ENCODE results near the gene DENND2C. TPM values are rescaled to one million over a fixed set of nuclear protein-coding genes. Genes with fewer than 3 reads are reported as not detected.

Gene DENND2C
- total and polyA plus RNA-seq, 7 experiments from 2014 or later = 0.27 to 1.6 (median 0.89) TPM

DNA sequence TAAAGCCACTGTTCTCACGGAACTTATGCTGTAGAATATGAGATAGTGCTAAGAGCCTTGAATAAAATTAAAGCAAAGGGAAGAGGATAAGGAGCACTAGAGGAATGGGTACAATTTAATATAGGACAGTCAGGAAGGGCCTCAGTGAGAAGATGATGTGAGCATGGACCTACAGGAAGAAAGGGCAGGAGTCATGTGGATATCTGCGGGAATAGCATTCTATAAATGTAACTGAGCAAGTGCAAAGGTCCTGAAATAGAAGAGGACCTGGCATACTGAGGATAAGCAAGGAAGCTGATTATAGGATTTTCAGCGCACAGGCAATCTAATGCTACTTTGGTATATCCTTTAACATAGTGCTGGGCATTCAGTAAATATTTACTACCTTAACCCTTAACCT, 75.8 kb downstream of the DENND2C start:
- CTCF ChIA-PET = no interaction called here
- DNase-seq (no peak), ATAC-seq (no peak)
- no peak overlapping the region for H3K27ac Mint-ChIP-seq
- Histone ChIP-seq H3K36me3 (ENCODE audit: control insufficient read depth in 2 of 3, insufficient read depth in 3 of 3, low read length in 3 of 3) (no peaks in the 10 kb centered on the region), H3K9me3 (ENCODE audit: control insufficient read depth in 2 of 3, low read length in 3 of 3) (no peaks in the 10 kb centered on the region), H3K27me3 (ENCODE audit: control insufficient read depth in 2 of 2, insufficient read depth in 2 of 2, low read length in 2 of 2) (no peaks in the 10 kb centered on the region), H3K4me3 (ENCODE audit: low read length) (no peak overlapping the region), H3K27ac (ENCODE audit: low read depth, low read length) (no peak overlapping the region), H3K4me1 (ENCODE audit: control insufficient read depth in 2 of 2, insufficient read depth in 2 of 2, low read length in 2 of 2) (no peaks in the 10 kb centered on the region)
- H3K9me3 Mint-ChIP-seq = peaks cover 0 to 3% (median 0%) of the 10 kb centered on the region in 11 donors
- no peak overlapping the region for H3K4me3 Mint-ChIP-seq
- no peaks in the 10 kb centered on the region for H3K4me1 Mint-ChIP-seq
- intact Hi-C loops (cut with micrococcal nuclease) = no loop called here
- POLR2A ChIA-PET = no interaction called here
- H3K27me3 Mint-ChIP-seq = peaks cover 0 to 20% (median 14%) of the 10 kb centered on the region in 5 donors
- H3K36me3 Mint-ChIP-seq = peaks cover 0 to 40% (median 22%) of the 10 kb centered on the region in 5 donors

DNA sequence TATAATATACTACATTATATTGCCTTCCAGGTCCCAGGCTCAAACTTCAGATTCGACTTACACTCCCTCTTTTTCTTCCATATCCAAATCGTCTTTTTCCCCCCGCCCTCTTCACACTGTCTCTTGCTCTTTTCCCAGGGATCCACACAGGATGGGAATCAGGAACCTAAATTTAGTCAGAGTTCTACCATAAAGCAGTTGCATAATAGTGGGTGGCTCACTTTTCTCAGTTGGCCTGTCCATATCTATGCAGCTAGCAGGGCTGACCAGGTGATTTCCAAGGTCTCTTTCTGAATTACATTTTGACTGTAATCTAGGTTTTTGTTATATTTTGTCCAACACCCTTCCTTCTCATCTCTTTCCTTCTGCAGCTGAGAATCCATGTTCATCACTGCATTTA, 80.7 kb downstream of the DENND2C start:
- ChIA-PET CTCF (no interaction called here), POLR2A (no interaction called here)
- Histone ChIP-seq H3K9me3 (ENCODE audit: control insufficient read depth in 2 of 3, low read length in 3 of 3) (no peaks in the 10 kb centered on the region), H3K27ac (ENCODE audit: low read depth, low read length) (no peak overlapping the region), H3K4me1 (ENCODE audit: control insufficient read depth in 2 of 2, insufficient read depth in 2 of 2, low read length in 2 of 2) (no peaks in the 10 kb centered on the region), H3K27me3 (ENCODE audit: control insufficient read depth in 2 of 2, insufficient read depth in 2 of 2, low read length in 2 of 2) (peaks cover 0 to 3% of the 10 kb centered on the region in 2 donors), H3K36me3 (ENCODE audit: control insufficient read depth in 2 of 3, insufficient read depth in 3 of 3, low read length in 3 of 3) (no peaks in the 10 kb centered on the region), H3K4me3 (ENCODE audit: low read length) (no peak overlapping the region)
- ATAC-seq = no peak
- Mint-ChIP-seq H3K4me3 (no peak overlapping the region), H3K36me3 (peaks cover 0 to 21% (median 9%) of the 10 kb centered on the region in 5 donors), H3K27ac (no peak overlapping the region), H3K9me3 (no peaks in the 10 kb centered on the region), H3K4me1 (no peaks in the 10 kb centered on the region), H3K27me3 (peaks cover 0 to 23% (median 12%) of the 10 kb centered on the region in 5 donors)
- intact Hi-C loops (cut with micrococcal nuclease) = no loop called here
- no peak for DNase-seq

DNA sequence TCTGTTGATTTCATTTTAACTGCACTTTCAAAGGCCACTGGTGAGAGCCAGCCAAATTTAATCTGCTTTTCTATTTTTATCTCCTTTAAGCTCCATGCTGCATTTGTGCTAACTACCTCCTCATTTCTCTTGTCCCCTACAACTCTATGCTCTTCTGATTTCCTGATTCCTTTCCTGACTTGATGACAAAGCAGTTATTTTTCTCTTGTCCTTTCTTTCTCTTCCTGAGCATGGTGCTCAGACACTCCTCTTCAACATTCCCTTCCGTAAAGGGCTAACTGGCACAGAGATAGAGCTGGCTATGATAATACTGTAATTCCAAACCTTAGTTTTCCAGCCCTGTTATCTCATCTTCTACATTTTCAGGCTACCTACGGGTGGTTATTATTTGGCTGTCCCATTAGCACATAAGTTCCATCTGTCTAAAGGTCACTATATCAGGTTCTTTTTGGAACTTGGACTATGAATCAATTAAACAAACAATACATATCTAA, 81.6 kb downstream of the DENND2C start:
- Histone ChIP-seq H3K4me3 (ENCODE audit: low read length) (no peak overlapping the region), H3K27ac (ENCODE audit: low read depth, low read length) (no peak overlapping the region), H3K36me3 (ENCODE audit: control insufficient read depth in 2 of 3, insufficient read depth in 3 of 3, low read length in 3 of 3) (no peaks in the 10 kb centered on the region), H3K4me1 (ENCODE audit: control insufficient read depth in 2 of 2, insufficient read depth in 2 of 2, low read length in 2 of 2) (no peaks in the 10 kb centered on the region), H3K27me3 (ENCODE audit: control insufficient read depth in 2 of 2, insufficient read depth in 2 of 2, low read length in 2 of 2) (peaks cover 0 to 3% of the 10 kb centered on the region in 2 donors), H3K9me3 (ENCODE audit: control insufficient read depth in 2 of 3, low read length in 3 of 3) (no peaks in the 10 kb centered on the region)
- Mint-ChIP-seq H3K4me1 (no peaks in the 10 kb centered on the region), H3K27ac (no peak overlapping the region), H3K36me3 (peaks cover 0 to 15% (median 6%) of the 10 kb centered on the region in 5 donors), H3K9me3 (no peaks in the 10 kb centered on the region), H3K27me3 (peaks cover 0 to 21% (median 17%) of the 10 kb centered on the region in 5 donors), H3K4me3 (no peak overlapping the region)
- intact Hi-C loops (cut with micrococcal nuclease) = no loop called here
- DNase-seq (no peak), ATAC-seq (no peak)
- ChIA-PET CTCF (no interaction called here), POLR2A (no interaction called here)

DNA sequence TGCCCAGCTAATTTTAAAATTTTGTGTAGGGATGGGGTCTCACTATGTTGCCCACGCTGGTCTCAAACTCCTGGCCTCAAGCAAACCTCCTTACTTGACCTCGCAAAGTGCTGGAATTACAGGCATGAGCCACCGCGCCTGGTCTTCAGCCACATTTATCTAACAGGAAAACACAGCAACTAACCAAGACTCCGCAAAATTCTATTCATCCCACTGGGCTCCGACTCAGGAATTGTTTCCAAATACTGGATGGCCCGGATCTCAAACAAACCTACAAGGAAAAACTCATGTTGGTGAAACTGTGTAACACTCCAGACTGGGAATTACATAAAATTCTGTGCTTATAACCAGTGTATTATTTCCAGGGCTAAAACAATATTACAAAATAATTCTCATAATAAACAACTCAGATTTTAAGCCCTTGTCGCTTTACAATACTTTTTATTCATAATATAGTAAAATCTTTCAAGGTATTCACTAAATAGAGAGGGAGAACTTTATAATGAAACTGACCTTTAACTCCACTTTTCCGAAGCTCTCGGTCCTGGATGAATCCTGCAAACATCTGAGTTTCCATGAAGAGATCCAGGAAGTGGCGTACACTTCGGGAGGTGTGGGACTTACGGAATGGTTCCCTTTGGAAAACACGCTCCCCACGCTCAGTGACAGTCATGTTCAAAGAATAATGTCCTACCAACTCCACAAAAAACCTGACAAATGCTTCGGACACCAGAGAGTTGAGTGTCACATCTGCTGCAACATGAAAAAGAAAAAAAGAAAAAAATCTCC, 82.5 kb downstream of the DENND2C start:
- CTCF ChIA-PET = no interaction called here
- peaks cover 0 to 4% (median 3%) of the 10 kb centered on the region in 7 donors for H3K4me1 Mint-ChIP-seq

DNA sequence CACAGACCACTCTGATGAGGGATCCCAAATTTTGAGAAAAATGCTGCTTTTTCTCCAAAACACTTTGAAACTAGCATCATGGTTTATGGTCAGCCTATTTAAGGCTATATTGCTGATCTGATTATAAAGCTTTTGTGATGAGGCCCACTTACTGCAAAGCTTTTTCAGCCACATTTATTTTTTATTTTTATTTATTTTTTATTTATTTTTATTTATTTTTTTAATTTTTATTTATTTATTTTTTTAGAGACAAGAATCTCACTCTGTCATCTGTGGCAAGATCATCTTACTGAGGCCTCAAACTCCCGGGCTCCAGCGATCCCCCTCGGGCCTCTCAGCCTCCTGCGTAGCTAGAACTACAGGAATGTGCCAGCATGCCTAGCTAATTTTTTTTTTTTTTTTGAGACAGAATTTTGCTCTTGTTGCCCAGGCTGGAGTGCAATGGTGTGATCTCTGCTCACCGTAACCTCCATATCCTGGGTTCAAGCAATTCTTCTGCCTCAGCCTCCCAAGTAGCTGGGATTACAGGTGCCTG, 83.3 kb downstream of the DENND2C start:
- intact Hi-C loops (cut with micrococcal nuclease) = no loop called here
- ChIA-PET CTCF (no interaction called here), POLR2A (interaction anchor here (0.8 kb wide), 1 partner anchor 8 kb away, joined by 3 read pairs; no protein-coding TSS in a partner anchor)
- H3K4me1 ChIP-seq (ENCODE audit: control insufficient read depth in 2 of 2, insufficient read depth in 2 of 2, low read length in 2 of 2) = peaks cover 0 to 6% of the 10 kb centered on the region in 2 donors
- H3K9me3 ChIP-seq (ENCODE audit: control insufficient read depth in 2 of 3, low read length in 3 of 3) = no peaks in the 10 kb centered on the region
- Mint-ChIP-seq H3K4me3 (no peak overlapping the region), H3K27ac (no peak overlapping the region), H3K27me3 (peaks cover 0 to 20% (median 9%) of the 10 kb centered on the region in 5 donors), H3K9me3 (peaks cover 0 to 7% (median 2%) of the 10 kb centered on the region in 11 donors), H3K36me3 (peaks cover 0 to 9% (median 4%) of the 10 kb centered on the region in 5 donors), H3K4me1 (peaks cover 0 to 12% (median 9%) of the 10 kb centered on the region in 7 donors)
- H3K27ac ChIP-seq (ENCODE audit: low read depth, low read length) = no peak overlapping the region
- H3K4me3 ChIP-seq (ENCODE audit: low read length) = no peak overlapping the region
- ATAC-seq (no peak), DNase-seq (no peak)
- H3K27me3 ChIP-seq (ENCODE audit: control insufficient read depth in 2 of 2, insufficient read depth in 2 of 2, low read length in 2 of 2) = peaks cover 0 to 3% of the 10 kb centered on the region in 2 donors
- H3K36me3 ChIP-seq (ENCODE audit: control insufficient read depth in 2 of 3, insufficient read depth in 3 of 3, low read length in 3 of 3) = no peaks in the 10 kb centered on the region

More for the DNA sequence above, 82.5 kb downstream of the DENND2C start:
- Mint-ChIP-seq H3K4me3 (no peak overlapping the region), H3K36me3 (peaks cover 0 to 7% (median 4%) of the 10 kb centered on the region in 5 donors), H3K27me3 (peaks cover 0 to 18% (median 9%) of the 10 kb centered on the region in 5 donors), H3K27ac (no peak overlapping the region), H3K9me3 (peaks cover 0 to 4% (median 0%) of the 10 kb centered on the region in 11 donors)
- Histone ChIP-seq H3K27me3 (ENCODE audit: control insufficient read depth in 2 of 2, insufficient read depth in 2 of 2, low read length in 2 of 2) (peaks cover 0 to 3% of the 10 kb centered on the region in 2 donors), H3K4me1 (ENCODE audit: control insufficient read depth in 2 of 2, insufficient read depth in 2 of 2, low read length in 2 of 2) (no peaks in the 10 kb centered on the region), H3K27ac (ENCODE audit: low read depth, low read length) (no peak overlapping the region), H3K4me3 (ENCODE audit: low read length) (no peak overlapping the region), H3K9me3 (ENCODE audit: control insufficient read depth in 2 of 3, low read length in 3 of 3) (no peaks in the 10 kb centered on the region), H3K36me3 (ENCODE audit: control insufficient read depth in 2 of 3, insufficient read depth in 3 of 3, low read length in 3 of 3) (no peaks in the 10 kb centered on the region)
- POLR2A ChIA-PET = interaction anchor here (0.8 kb wide), 1 partner anchor 9 kb away, joined by 3 read pairs; no protein-coding TSS in a partner anchor
- DNase-seq (no peak), ATAC-seq (no peak)
- intact Hi-C loops (cut with micrococcal nuclease) = no loop called here

DNA sequence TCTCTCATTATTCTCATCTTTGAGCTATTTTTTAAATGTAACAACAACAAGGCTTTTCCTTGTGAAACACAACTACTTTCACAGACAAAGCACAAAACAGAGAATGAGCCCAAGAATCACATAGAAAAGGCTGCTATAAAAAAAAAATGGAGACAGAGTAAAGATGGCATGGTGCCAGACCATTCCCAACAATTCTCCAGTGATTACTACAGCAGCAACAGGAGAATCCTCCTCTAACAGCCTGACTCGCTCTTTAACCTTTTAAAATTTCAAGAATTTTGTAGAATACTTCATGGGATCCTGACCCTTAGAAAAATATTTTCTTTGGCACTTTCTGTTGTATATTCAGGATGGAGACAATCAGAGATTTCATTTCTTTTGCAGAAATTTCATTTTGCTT, 84.6 kb downstream of the DENND2C start:
- ChIA-PET POLR2A (interaction anchor here (0.6 to 0.9 kb wide), 2 partner anchors 74 to 125 kb away, joined by 3 read pairs; no protein-coding TSS in a partner anchor), CTCF (interaction anchor here (0.5 to 0.8 kb wide), 2 partner anchors 239 to 299 kb away, joined by 3 read pairs; no protein-coding TSS in a partner anchor)
- intact Hi-C loops (cut with micrococcal nuclease) = no loop called here
- Mint-ChIP-seq H3K27me3 (peaks cover 0 to 18% (median 9%) of the 10 kb centered on the region in 5 donors), H3K27ac (no peak overlapping the region), H3K4me1 (peaks cover 3 to 24% (median 19%) of the 10 kb centered on the region in 7 donors), H3K36me3 (peaks cover 0 to 10% (median 4%) of the 10 kb centered on the region in 5 donors), H3K9me3 (peaks cover 0 to 7% (median 2%) of the 10 kb centered on the region in 11 donors), H3K4me3 (no peak overlapping the region)
- ATAC-seq (no peak), DNase-seq (no peak)
- Histone ChIP-seq H3K27ac (ENCODE audit: low read depth, low read length) (no peak overlapping the region), H3K9me3 (ENCODE audit: control insufficient read depth in 2 of 3, low read length in 3 of 3) (no peaks in the 10 kb centered on the region), H3K27me3 (ENCODE audit: control insufficient read depth in 2 of 2, insufficient read depth in 2 of 2, low read length in 2 of 2) (peaks cover 0 to 3% of the 10 kb centered on the region in 2 donors), H3K4me3 (ENCODE audit: low read length) (no peak overlapping the region), H3K4me1 (ENCODE audit: control insufficient read depth in 2 of 2, insufficient read depth in 2 of 2, low read length in 2 of 2) (peaks cover 8 to 14% of the 10 kb centered on the region in 2 donors), H3K36me3 (ENCODE audit: control insufficient read depth in 2 of 3, insufficient read depth in 3 of 3, low read length in 3 of 3) (no peaks in the 10 kb centered on the region)
